Liver (tissue), 9 donors: Measurements from ENCODE around the gene ASZ1. TPM values are rescaled to one million over a fixed set of nuclear protein-coding genes. Genes with fewer than 3 reads are reported as not detected.

ENCODE experiments used
- DNase-seq: peaks from one replicate; pipeline ENCODE4 v3.0.0-alpha.2; 2017; ENCODE audit warnings: low spot score
- H3K27ac ChIP-seq, 2 donors: one replicate each; pipeline ENCODE4 v1.7.0; 2013; ENCODE audit warnings: inconsistent platforms in 2 of 2, low read length in 2 of 2, control low read depth in 1 of 2, low read depth in 1 of 2, mild to moderate bottlenecking in 1 of 2
- H3K27me3 ChIP-seq, 4 donors: one replicate each; pipeline versions ENCODE4 v1.6.1 to v1.7.0; 2013; ENCODE audit warnings: low read length in 3 of 4, inconsistent platforms in 1 of 4, mild to moderate bottlenecking in 1 of 4, moderate library complexity in 1 of 4; ENCODE audit not compliant: control insufficient read depth in 4 of 4, insufficient read depth in 4 of 4
- H3K36me3 ChIP-seq, 4 donors: one replicate each; pipeline versions ENCODE4 v1.6.1 to v1.7.0; 2013; ENCODE audit warnings: low read length in 3 of 4, mild to moderate bottlenecking in 3 of 4, low read depth in 1 of 4, moderate library complexity in 1 of 4; ENCODE audit not compliant: control insufficient read depth in 4 of 4, insufficient read depth in 3 of 4
- H3K4me1 ChIP-seq, 4 donors: one replicate each; pipeline versions ENCODE4 v1.6.1 to v1.7.0; 2013; ENCODE audit warnings: low read length in 3 of 4, mild to moderate bottlenecking in 3 of 4, moderate library complexity in 1 of 4; ENCODE audit not compliant: control insufficient read depth in 4 of 4, insufficient read depth in 4 of 4
- H3K4me3 ChIP-seq, 3 donors: one replicate each; pipeline versions ENCODE4 v1.6.1 to v1.7.0; 2013; ENCODE audit warnings: low read length in 3 of 3, control low read depth in 1 of 3, low read depth in 1 of 3, mild to moderate bottlenecking in 1 of 3
- H3K9ac ChIP-seq, 2 donors: one replicate each; pipeline ENCODE4 v1.7.0; 2013; ENCODE audit warnings: low read length in 2 of 2, mild to moderate bottlenecking in 2 of 2, moderate library complexity in 2 of 2, control low read depth in 1 of 2, low read depth in 1 of 2
- H3K9me3 ChIP-seq, 4 donors: one replicate each; pipeline versions ENCODE4 v1.6.1 to v1.7.0; 2013; ENCODE audit warnings: low read length in 3 of 4; ENCODE audit not compliant: control insufficient read depth in 4 of 4
- EGR1 ChIP-seq, 2 donors: IDR thresholded peaks; 2 replicates each; pipeline ENCODE4 v1.6.1; 2016 to 2018; ENCODE audit warnings: antibody characterized with exemption in 2 of 2, low read depth in 2 of 2
- FOXA2 ChIP-seq: IDR thresholded peaks from 2 replicates; pipeline ENCODE4 v1.6.1; 2016; ENCODE audit warnings: antibody characterized with exemption
- GABPA ChIP-seq, 2 donors: IDR thresholded peaks in 1 of 2; conservative IDR thresholded peaks in 1 of 2; 2 replicates each; pipeline ENCODE4 v1.6.1; 2016; ENCODE audit warnings: antibody characterized with exemption in 2 of 2, mild to moderate bottlenecking in 1 of 2, moderate library complexity in 1 of 2
- HNF4A ChIP-seq, 2 donors: conservative IDR thresholded peaks; 2 replicates each; pipeline ENCODE4 v1.6.1; 2016; ENCODE audit warnings: antibody characterized with exemption in 2 of 2, mild to moderate bottlenecking in 2 of 2
- HNF4G ChIP-seq: IDR thresholded peaks from 2 replicates; pipeline ENCODE4 v1.6.1; 2016; ENCODE audit warnings: antibody characterized with exemption
- JUND ChIP-seq, 2 donors: IDR thresholded peaks; 2 replicates each; pipeline ENCODE4 v1.6.1; 2016; ENCODE audit warnings: antibody characterized with exemption in 2 of 2
- MAX ChIP-seq: IDR thresholded peaks from 2 replicates; pipeline ENCODE4 v1.6.1; 2016; ENCODE audit warnings: antibody characterized with exemption
- NR2F2 ChIP-seq: IDR thresholded peaks from 2 replicates; pipeline ENCODE4 v1.6.1; 2016; ENCODE audit warnings: antibody characterized with exemption
- REST ChIP-seq: IDR thresholded peaks from 2 replicates; pipeline ENCODE4 v1.6.1; 2016; ENCODE audit warnings: antibody characterized with exemption, mild to moderate bottlenecking
- RXRA ChIP-seq, 2 donors: IDR thresholded peaks; 2 replicates each; pipeline ENCODE4 v1.6.1; 2017 to 2018; ENCODE audit warnings: antibody characterized with exemption in 2 of 2, mild to moderate bottlenecking in 1 of 2
- SP1 ChIP-seq: IDR thresholded peaks from 2 replicates; pipeline ENCODE4 v1.6.1; 2018; ENCODE audit warnings: antibody characterized with exemption, mild to moderate bottlenecking
- TAF1 ChIP-seq: conservative IDR thresholded peaks from 2 replicates; pipeline ENCODE4 v1.6.1; 2016; ENCODE audit warnings: antibody characterized with exemption, mild to moderate bottlenecking
- YY1 ChIP-seq: IDR thresholded peaks from 2 replicates; pipeline ENCODE4 v1.6.1; 2016; ENCODE audit warnings: antibody characterized with exemption, mild to moderate bottlenecking
- WGBS: extraction: QIAGEN DNeasy Blood & Tissue Kit; methylation state at CpG from one replicate; pipeline ENCODE4 v1.1.7; 2013; 5-methylcytosine and 5-hydroxymethylcytosine counted together
- polyA plus RNA-seq, 2 donors: library from polyadenylated mRNA; stranded (reverse) in 1 of 2; unstranded in 1 of 2; fragments of 200-250 nt in 1 of 2; fragments of >200 nt in 1 of 2; fragmentation: Nextera tagmentation in 1 of 2; extraction: Ambion mirVana in 1 of 2; gene quantifications; one replicate each; pipeline versions ENCODE4 v1.2.1 to v1.2.3, GENCODE V29; 2013 to 2015
- total RNA-seq, 2 donors: library from RNA; depleted of rRNA; stranded (reverse); fragments of >200 nt; gene quantifications; one replicate each; pipeline ENCODE4 v1.2.3, GENCODE V29; 2014
- TF ChIP-seq, protein P1 (sequence below): IDR thresholded peaks from 2 replicates; pipeline ENCODE4 v1.6.1; 2016; ENCODE audit warnings: antibody characterized with exemption
- TF ChIP-seq, protein P2 (sequence below): IDR thresholded peaks from 2 replicates; pipeline ENCODE4 v1.6.1; 2016; ENCODE audit warnings: antibody characterized with exemption
- TF ChIP-seq, protein P3 (sequence below): fragments of 150-350 bp; IDR thresholded peaks from 2 replicates; pipeline ENCODE4 v1.5.1; 2017; ENCODE audit warnings: improper control_type of control experiment, low read depth, low read length; ENCODE audit not compliant: missing input control
- donor health status: healthy.
- donor health status: healthy.
- donor health status: healthy.
- donor health status: healthy.
- donor health status: healthy.

Gene ASZ1, protein sequence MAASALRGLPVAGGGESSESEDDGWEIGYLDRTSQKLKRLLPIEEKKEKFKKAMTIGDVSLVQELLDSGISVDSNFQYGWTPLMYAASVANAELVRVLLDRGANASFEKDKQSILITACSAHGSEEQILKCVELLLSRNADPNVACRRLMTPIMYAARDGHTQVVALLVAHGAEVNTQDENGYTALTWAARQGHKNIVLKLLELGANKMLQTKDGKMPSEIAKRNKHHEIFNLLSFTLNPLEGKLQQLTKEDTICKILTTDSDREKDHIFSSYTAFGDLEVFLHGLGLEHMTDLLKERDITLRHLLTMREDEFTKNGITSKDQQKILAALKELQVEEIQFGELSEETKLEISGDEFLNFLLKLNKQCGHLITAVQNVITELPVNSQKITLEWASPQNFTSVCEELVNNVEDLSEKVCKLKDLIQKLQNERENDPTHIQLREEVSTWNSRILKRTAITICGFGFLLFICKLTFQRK
- total RNA-seq (under 1 TPM in 1 of 2 donors, not detected in 1; 0.08 TPM), polyA plus RNA-seq (not detected)

DNA sequence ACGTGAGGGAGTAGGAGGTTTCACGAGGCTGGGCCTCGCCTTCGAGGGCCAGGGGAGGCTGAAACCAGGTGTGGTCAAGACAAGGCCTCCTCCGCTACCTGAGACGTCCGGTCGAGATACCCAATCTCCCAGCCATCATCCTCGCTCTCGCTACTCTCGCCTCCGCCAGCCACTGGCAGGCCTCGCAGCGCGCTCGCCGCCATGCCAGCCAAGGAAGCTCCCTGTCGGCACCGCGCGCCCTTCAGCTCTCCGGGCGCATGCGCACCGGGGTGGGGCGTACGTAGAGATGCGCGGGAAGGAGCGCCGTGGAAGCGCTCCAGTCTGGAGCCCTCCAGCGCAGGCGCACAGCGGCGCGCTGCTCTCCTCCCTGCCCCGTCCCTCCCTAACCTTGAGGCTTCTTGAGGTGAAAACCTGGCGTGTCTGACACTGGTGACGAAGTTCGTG is at the start of gene ASZ1:
TSS of gene ASZ1 (minus strand) at position 236 of the 444 bp plus-strand sequence. CDS start at position 203, 33 bp downstream.
- Histone ChIP-seq H3K4me1 (no peaks in the 10 kb centered on the region), H3K4me3 (no peak within 1 kb of the TSS), H3K27ac (no peak within 1 kb of the TSS), H3K9me3 (peaks cover 0 to 4% (median 0%) of the 10 kb centered on the region in 4 donors), H3K27me3 (no peaks in the 10 kb centered on the region), H3K36me3 (no peaks in the 10 kb centered on the region), H3K9ac (no peak within 1 kb of the TSS)
- 70% methylated on average over 41 of the region's 41 CpGs for WGBS
- TF ChIP-seq RXRA (IDR thresholded peaks at IDR 0.05) (no peak), JUND (IDR thresholded peaks at IDR 0.05) (no peak), GABPA (IDR thresholded peaks at IDR 0.05 in 1 of 2, conservative IDR thresholded peaks at IDR 0.05 in 1 of 2) (no peak), YY1 (no peak), NR2F2 (no peak), FOXA2 (no peak), MAX (no peak), TAF1 (no peak), EGR1 (IDR thresholded peaks at IDR 0.05; ENCODE audit: low read depth in 2 of 2) (no peak), HNF4G (no peak), REST (no peak), HNF4A (conservative IDR thresholded peaks at IDR 0.05) (no peak), SP1 (no peak)
- TF ChIP-seq, protein P1, sequence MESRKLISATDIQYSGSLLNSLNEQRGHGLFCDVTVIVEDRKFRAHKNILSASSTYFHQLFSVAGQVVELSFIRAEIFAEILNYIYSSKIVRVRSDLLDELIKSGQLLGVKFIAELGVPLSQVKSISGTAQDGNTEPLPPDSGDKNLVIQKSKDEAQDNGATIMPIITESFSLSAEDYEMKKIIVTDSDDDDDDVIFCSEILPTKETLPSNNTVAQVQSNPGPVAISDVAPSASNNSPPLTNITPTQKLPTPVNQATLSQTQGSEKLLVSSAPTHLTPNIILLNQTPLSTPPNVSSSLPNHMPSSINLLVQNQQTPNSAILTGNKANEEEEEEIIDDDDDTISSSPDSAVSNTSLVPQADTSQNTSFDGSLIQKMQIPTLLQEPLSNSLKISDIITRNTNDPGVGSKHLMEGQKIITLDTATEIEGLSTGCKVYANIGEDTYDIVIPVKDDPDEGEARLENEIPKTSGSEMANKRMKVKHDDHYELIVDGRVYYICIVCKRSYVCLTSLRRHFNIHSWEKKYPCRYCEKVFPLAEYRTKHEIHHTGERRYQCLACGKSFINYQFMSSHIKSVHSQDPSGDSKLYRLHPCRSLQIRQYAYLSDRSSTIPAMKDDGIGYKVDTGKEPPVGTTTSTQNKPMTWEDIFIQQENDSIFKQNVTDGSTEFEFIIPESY, result no peak
- TF ChIP-seq, protein P2, sequence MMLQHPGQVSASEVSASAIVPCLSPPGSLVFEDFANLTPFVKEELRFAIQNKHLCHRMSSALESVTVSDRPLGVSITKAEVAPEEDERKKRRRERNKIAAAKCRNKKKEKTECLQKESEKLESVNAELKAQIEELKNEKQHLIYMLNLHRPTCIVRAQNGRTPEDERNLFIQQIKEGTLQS, result no peak
- TF ChIP-seq, protein P3, sequence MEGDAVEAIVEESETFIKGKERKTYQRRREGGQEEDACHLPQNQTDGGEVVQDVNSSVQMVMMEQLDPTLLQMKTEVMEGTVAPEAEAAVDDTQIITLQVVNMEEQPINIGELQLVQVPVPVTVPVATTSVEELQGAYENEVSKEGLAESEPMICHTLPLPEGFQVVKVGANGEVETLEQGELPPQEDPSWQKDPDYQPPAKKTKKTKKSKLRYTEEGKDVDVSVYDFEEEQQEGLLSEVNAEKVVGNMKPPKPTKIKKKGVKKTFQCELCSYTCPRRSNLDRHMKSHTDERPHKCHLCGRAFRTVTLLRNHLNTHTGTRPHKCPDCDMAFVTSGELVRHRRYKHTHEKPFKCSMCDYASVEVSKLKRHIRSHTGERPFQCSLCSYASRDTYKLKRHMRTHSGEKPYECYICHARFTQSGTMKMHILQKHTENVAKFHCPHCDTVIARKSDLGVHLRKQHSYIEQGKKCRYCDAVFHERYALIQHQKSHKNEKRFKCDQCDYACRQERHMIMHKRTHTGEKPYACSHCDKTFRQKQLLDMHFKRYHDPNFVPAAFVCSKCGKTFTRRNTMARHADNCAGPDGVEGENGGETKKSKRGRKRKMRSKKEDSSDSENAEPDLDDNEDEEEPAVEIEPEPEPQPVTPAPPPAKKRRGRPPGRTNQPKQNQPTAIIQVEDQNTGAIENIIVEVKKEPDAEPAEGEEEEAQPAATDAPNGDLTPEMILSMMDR, result no peak
- no peak for DNase-seq
